Measurements from ENCODE around the gene RGS16. TPM values are rescaled to one million over a fixed set of nuclear protein-coding genes. Genes with fewer than 3 reads are reported as not detected.

RGS16 gene
- total and polyA plus RNA-seq, 2 of the 13 experiments (the other 11 are each of a cell fraction or from before 2014, with no cell fraction given), result not detected

- no peak for TF ChIP-seq MATR3 (CRISPR knock-in tag; IDR thresholded peaks at IDR 0.05)
- TF ChIP-seq ZNF678 (CRISPR knock-in tag; IDR thresholded peaks at IDR 0.05), result no peak
These were observed 17.8 kb downstream of the RGS16 start (continued) for GRCh38 chr1:182586380-182586779.

GRCh38 chr1:182584746-182585145 is 19.4 kb downstream of the RGS16 start:
- in situ Hi-C loops (cut with HindIII; ENCODE audit: extremely low pct_ligation_motif_present, low pct_unique_long_range_greater_than_20kb) (no loop called here), intact Hi-C loops (cut with micrococcal nuclease; ENCODE audit: unreplicated experiment) (no loop called here)
- Histone ChIP-seq H3K9me3 (ENCODE audit: low read length) (no peaks in the 10 kb centered on the region), H3K27ac (ENCODE audit: extremely low read length, insufficient read depth, low read length) (no peak overlapping the region), H4K20me1 (ENCODE audit: insufficient read depth, low read length) (no peaks in the 10 kb centered on the region), H3K79me2 (ENCODE audit: insufficient read depth, low read length) (no peaks in the 10 kb centered on the region), H3K4me3 (replicated peaks in 1 of 3; ENCODE audit: insufficient read depth in 1 of 3, low read depth in 2 of 3, low read length in 3 of 3) (no peak overlapping the region), H2AFZ (ENCODE audit: low read length) (no peak overlapping the region), H3K27me3 (ENCODE audit: control insufficient read depth in 1 of 2, insufficient read depth in 2 of 2, low read length in 2 of 2) (no peaks in the 10 kb centered on the region; a peak in 1 of 5 replicates), H3K4me1 (ENCODE audit: insufficient read depth, low read length) (peaks cover 9% of the 10 kb centered on the region), H3K36me3 (replicated peaks in 1 of 2; ENCODE audit: control insufficient read depth in 1 of 2, insufficient read depth in 2 of 2, low read length in 2 of 2) (no peaks in the 10 kb centered on the region), H3K4me2 (ENCODE audit: low read depth, low read length) (no peak overlapping the region), H3K9ac (ENCODE audit: insufficient read depth, low read depth, low read length) (no peak overlapping the region)
- no peak for DNase-seq (ENCODE audit: low spot score)
- ATAC-seq, result no peak
- FAIRE-seq, result no peak
- ChIA-PET CTCF (ENCODE audit: low intra/inter-chr PET ratio, low total read pairs) (no interaction called here), POLR2A (no interaction called here)
- BruUV-seq (replicated peaks), result no TSS peak
- TF ChIP-seq PCBP2 (optimal IDR thresholded peaks at IDR 0.05; ENCODE audit: low read depth, low read length, poor library complexity, severe bottlenecking), result no peak
- peak; percentile 33; the same call in 1 of the 2 replicates for TF ChIP-seq CREB1 (IDR thresholded peaks at IDR 0.05)
- no peak for TF ChIP-seq CREB1 (CRISPR knock-in tag; IDR thresholded peaks at IDR 0.05)
- WGBS (ENCODE audit: low lambda C conversion rate), result 35% methylated on average over 4 of the region's 4 CpGs

DNA sequence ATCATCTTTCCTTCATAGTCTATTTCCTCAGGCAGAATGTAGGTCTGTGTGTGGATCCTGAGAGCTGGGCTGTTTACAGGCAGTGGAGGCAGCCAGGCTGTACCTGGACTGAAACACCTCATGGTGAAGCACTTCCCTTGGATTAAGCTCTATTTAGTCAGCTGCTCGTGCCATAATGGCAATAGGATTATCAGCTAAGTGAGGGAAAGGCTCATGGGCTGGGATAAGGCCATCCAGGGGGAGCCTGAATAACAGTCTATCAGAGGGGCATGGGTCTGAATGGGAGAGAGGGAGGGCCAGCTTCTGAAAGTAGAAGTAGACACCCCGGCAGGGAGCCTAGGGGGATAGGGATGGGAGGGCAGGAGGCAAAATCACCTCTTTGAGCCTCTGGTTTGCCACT is 23.5 kb downstream of the RGS16 start:
- 19% methylated on average over 2 of the region's 2 CpGs for WGBS (ENCODE audit: low lambda C conversion rate)
- ChIA-PET CTCF (ENCODE audit: low intra/inter-chr PET ratio, low total read pairs) (no interaction called here), POLR2A (no interaction called here)
- H3K9me3 ChIP-seq (ENCODE audit: low read length), result no peaks in the 10 kb centered on the region
- intact Hi-C loops (cut with micrococcal nuclease; ENCODE audit: unreplicated experiment) (no loop called here), in situ Hi-C loops (cut with HindIII; ENCODE audit: extremely low pct_ligation_motif_present, low pct_unique_long_range_greater_than_20kb) (no loop called here)
- H2AFZ ChIP-seq (ENCODE audit: low read length), result no peak overlapping the region
- BruUV-seq (replicated peaks), result no TSS peak
- peaks cover 3% of the 10 kb centered on the region for H3K4me1 ChIP-seq (ENCODE audit: insufficient read depth, low read length)
- TF ChIP-seq, protein P1, sequence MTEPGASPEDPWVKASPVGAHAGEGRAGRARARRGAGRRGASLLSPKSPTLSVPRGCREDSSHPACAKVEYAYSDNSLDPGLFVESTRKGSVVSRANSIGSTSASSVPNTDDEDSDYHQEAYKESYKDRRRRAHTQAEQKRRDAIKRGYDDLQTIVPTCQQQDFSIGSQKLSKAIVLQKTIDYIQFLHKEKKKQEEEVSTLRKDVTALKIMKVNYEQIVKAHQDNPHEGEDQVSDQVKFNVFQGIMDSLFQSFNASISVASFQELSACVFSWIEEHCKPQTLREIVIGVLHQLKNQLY (CRISPR knock-in tag; IDR thresholded peaks at IDR 0.05), result no peak
- TF ChIP-seq CENPT (CRISPR knock-in tag; IDR thresholded peaks at IDR 0.05; ENCODE audit: low read depth) (no peak), FOXA3 (CRISPR knock-in tag; IDR thresholded peaks at IDR 0.05) (no peak)
- no peaks in the 10 kb centered on the region for H3K79me2 ChIP-seq (ENCODE audit: insufficient read depth, low read length)
- no peak for ATAC-seq
- no peaks in the 10 kb centered on the region for H3K36me3 ChIP-seq (replicated peaks in 1 of 2; ENCODE audit: control insufficient read depth in 1 of 2, insufficient read depth in 2 of 2, low read length in 2 of 2)
- no peak overlapping the region for H3K9ac ChIP-seq (ENCODE audit: insufficient read depth, low read depth, low read length)
- H3K27ac ChIP-seq (ENCODE audit: extremely low read length, insufficient read depth, low read length), result no peak overlapping the region
- FAIRE-seq, result no peak
- no peak overlapping the region for H3K4me3 ChIP-seq (replicated peaks in 1 of 3; ENCODE audit: insufficient read depth in 1 of 3, low read depth in 2 of 3, low read length in 3 of 3)
- DNase-seq (ENCODE audit: low spot score), result no peak
- H3K4me2 ChIP-seq (ENCODE audit: low read depth, low read length), result no peak overlapping the region
- no peaks in the 10 kb centered on the region for H4K20me1 ChIP-seq (ENCODE audit: insufficient read depth, low read length)
- no peaks in the 10 kb centered on the region; a peak in 1 of 5 replicates for H3K27me3 ChIP-seq (ENCODE audit: control insufficient read depth in 1 of 2, insufficient read depth in 2 of 2, low read length in 2 of 2)
